Mucosa of rectum (tissue), 2 donors: ENCODE measurements around the gene PIP5K1C.

ENCODE experiments used
- H3K27ac ChIP-seq, 2 donors: one replicate each; pipeline ENCODE4 v1.7.0; 2013; ENCODE audit warnings: inconsistent platforms in 2 of 2, low read depth in 2 of 2, low read length in 2 of 2
- H3K27me3 ChIP-seq, 2 donors: one replicate each; pipeline ENCODE4 v1.7.0; 2013; ENCODE audit warnings: low read length in 2 of 2; ENCODE audit not compliant: control insufficient read depth in 2 of 2, insufficient read depth in 2 of 2
- H3K36me3 ChIP-seq, 2 donors: one replicate each; pipeline ENCODE4 v1.7.0; 2013; ENCODE audit warnings: low read length in 2 of 2; ENCODE audit not compliant: control insufficient read depth in 2 of 2, insufficient read depth in 2 of 2
- H3K4me1 ChIP-seq, 2 donors: one replicate each; pipeline ENCODE4 v1.7.0; 2013; ENCODE audit warnings: low read length in 2 of 2, mild to moderate bottlenecking in 1 of 2; ENCODE audit not compliant: control insufficient read depth in 2 of 2, insufficient read depth in 2 of 2
- H3K4me3 ChIP-seq, 2 donors: one replicate each; pipeline ENCODE4 v1.7.0; 2013; ENCODE audit warnings: low read length in 2 of 2
- H3K9ac ChIP-seq, 2 donors: one replicate each; pipeline ENCODE4 v1.7.0; 2013; ENCODE audit warnings: low read length in 2 of 2, low read depth in 1 of 2, mild to moderate bottlenecking in 1 of 2
- H3K9me3 ChIP-seq, 2 donors: one replicate each; pipeline ENCODE4 v1.7.0; 2013; ENCODE audit warnings: low read length in 2 of 2; ENCODE audit not compliant: control insufficient read depth in 2 of 2
- donor health status: healthy.
- donor health status: Normal muscosa, but diverticular disease.

Gene PIP5K1C

GRCh38 chr19:3700242-3701032 is at the start of gene PIP5K1C:
TSS of gene PIP5K1C (minus strand) at chr19:3700468. CDS start at chr19:3700390, 78 bp downstream.
- Histone ChIP-seq H3K9me3 (no peaks in the 10 kb centered on the region), H3K27me3 (no peaks in the 10 kb centered on the region), H3K27ac (peak within 1 kb of the TSS; percentile 44 to 70), H3K4me1 (peaks cover 17 to 18% of the 10 kb centered on the region in 2 donors), H3K36me3 (no peaks in the 10 kb centered on the region), H3K4me3 (peak within 1 kb of the TSS; percentile 73 to 89), H3K9ac (peak within 1 kb of the TSS; percentile 65 to 83)

- H3K9ac ChIP-seq: no peak overlapping the region
- peaks cover 34 to 38% of the 10 kb centered on the region in 2 donors for H3K36me3 ChIP-seq
- no peak overlapping the region for H3K4me3 ChIP-seq
- H3K27me3 ChIP-seq: no peaks in the 10 kb centered on the region
- no peak overlapping the region for H3K27ac ChIP-seq
- H3K9me3 ChIP-seq: no peaks in the 10 kb centered on the region
- H3K4me1 ChIP-seq: no peaks in the 10 kb centered on the region
Observed at GRCh38 chr19:3748965-3749364, 48.7 kb upstream of the PIP5K1C start.

- H3K36me3 ChIP-seq: peaks cover 42% of the 10 kb centered on the region in 2 donors
- H3K9me3 ChIP-seq: no peaks in the 10 kb centered on the region
- no peaks in the 10 kb centered on the region for H3K27me3 ChIP-seq
- H3K9ac ChIP-seq: no peak overlapping the region
- H3K4me3 ChIP-seq: no peak overlapping the region
- no peak overlapping the region for H3K27ac ChIP-seq
- H3K4me1 ChIP-seq: no peaks in the 10 kb centered on the region
Observed at GRCh38 chr19:3746371-3747056, 46.2 kb upstream of the PIP5K1C start.

- no peak overlapping the region for H3K9ac ChIP-seq
- no peaks in the 10 kb centered on the region for H3K27me3 ChIP-seq
- no peaks in the 10 kb centered on the region for H3K4me1 ChIP-seq
- H3K27ac ChIP-seq: no peak overlapping the region
- no peaks in the 10 kb centered on the region for H3K9me3 ChIP-seq
- peaks cover 34 to 35% of the 10 kb centered on the region in 2 donors for H3K36me3 ChIP-seq
- no peak overlapping the region for H3K4me3 ChIP-seq
Observed at GRCh38 chr19:3745363-3746045, 45.2 kb upstream of the PIP5K1C start.

- no peaks in the 10 kb centered on the region for H3K4me1 ChIP-seq
- H3K36me3 ChIP-seq: peaks cover 32% of the 10 kb centered on the region in 2 donors
- no peak overlapping the region for H3K27ac ChIP-seq
- H3K4me3 ChIP-seq: no peak overlapping the region
- no peaks in the 10 kb centered on the region for H3K27me3 ChIP-seq
- no peak overlapping the region for H3K9ac ChIP-seq
- H3K9me3 ChIP-seq: no peaks in the 10 kb centered on the region
Observed at GRCh38 chr19:3743486-3743885, 43.2 kb upstream of the PIP5K1C start.

- Histone ChIP-seq H3K4me1 (no peaks in the 10 kb centered on the region), H3K9ac (no peak overlapping the region), H3K36me3 (peaks cover 42 to 43% of the 10 kb centered on the region in 2 donors), H3K9me3 (no peaks in the 10 kb centered on the region), H3K4me3 (no peak overlapping the region), H3K27ac (no peak overlapping the region), H3K27me3 (no peaks in the 10 kb centered on the region)
Observed at GRCh38 chr19:3740431-3740830, 40.2 kb upstream of the PIP5K1C start.

- H3K27ac ChIP-seq: no peak overlapping the region
- no peak overlapping the region for H3K4me3 ChIP-seq
- H3K9ac ChIP-seq: no peak overlapping the region
- H3K4me1 ChIP-seq: no peaks in the 10 kb centered on the region
- H3K9me3 ChIP-seq: no peaks in the 10 kb centered on the region
- H3K36me3 ChIP-seq: peaks cover 45 to 47% of the 10 kb centered on the region in 2 donors
- H3K27me3 ChIP-seq: no peaks in the 10 kb centered on the region
Observed at GRCh38 chr19:3738477-3739220, 38.4 kb upstream of the PIP5K1C start.

- Histone ChIP-seq H3K9ac (no peak overlapping the region), H3K4me3 (no peak overlapping the region), H3K36me3 (peaks cover 47 to 48% of the 10 kb centered on the region in 2 donors), H3K9me3 (no peaks in the 10 kb centered on the region), H3K27me3 (no peaks in the 10 kb centered on the region), H3K27ac (no peak overlapping the region), H3K4me1 (no peaks in the 10 kb centered on the region)
Observed at GRCh38 chr19:3737487-3738205, 37.4 kb upstream of the PIP5K1C start.

GRCh38 chr19:3736106-3736724 is 35.9 kb upstream of the PIP5K1C start:
- H3K4me1 ChIP-seq: no peaks in the 10 kb centered on the region
- peaks cover 50 to 53% of the 10 kb centered on the region in 2 donors for H3K36me3 ChIP-seq
- H3K27me3 ChIP-seq: no peaks in the 10 kb centered on the region
- no peak overlapping the region for H3K9ac ChIP-seq
- no peak overlapping the region for H3K27ac ChIP-seq
- H3K4me3 ChIP-seq: no peak overlapping the region
- H3K9me3 ChIP-seq: no peaks in the 10 kb centered on the region
